Stimulated activated CD8-positive, alpha-beta memory T cell treated with anti-CD3 and anti-CD28 coated beads, Interleukin-7, amount 100 ng/mL, for 4 hours (primary cell): ENCODE results near the gene SP8.
"Not testable (repeated sequence)": the region's sequence is repeated elsewhere in the genome, so short reads cannot be mapped to it uniquely, and the experiment has no call there.

Experiments
- DNase-seq, 2 donors: peaks; one replicate each; pipeline ENCODE4 v3.0.0-alpha.2; 2020; ENCODE audit warnings: low read depth in 2 of 2

SP8 gene

DNA sequence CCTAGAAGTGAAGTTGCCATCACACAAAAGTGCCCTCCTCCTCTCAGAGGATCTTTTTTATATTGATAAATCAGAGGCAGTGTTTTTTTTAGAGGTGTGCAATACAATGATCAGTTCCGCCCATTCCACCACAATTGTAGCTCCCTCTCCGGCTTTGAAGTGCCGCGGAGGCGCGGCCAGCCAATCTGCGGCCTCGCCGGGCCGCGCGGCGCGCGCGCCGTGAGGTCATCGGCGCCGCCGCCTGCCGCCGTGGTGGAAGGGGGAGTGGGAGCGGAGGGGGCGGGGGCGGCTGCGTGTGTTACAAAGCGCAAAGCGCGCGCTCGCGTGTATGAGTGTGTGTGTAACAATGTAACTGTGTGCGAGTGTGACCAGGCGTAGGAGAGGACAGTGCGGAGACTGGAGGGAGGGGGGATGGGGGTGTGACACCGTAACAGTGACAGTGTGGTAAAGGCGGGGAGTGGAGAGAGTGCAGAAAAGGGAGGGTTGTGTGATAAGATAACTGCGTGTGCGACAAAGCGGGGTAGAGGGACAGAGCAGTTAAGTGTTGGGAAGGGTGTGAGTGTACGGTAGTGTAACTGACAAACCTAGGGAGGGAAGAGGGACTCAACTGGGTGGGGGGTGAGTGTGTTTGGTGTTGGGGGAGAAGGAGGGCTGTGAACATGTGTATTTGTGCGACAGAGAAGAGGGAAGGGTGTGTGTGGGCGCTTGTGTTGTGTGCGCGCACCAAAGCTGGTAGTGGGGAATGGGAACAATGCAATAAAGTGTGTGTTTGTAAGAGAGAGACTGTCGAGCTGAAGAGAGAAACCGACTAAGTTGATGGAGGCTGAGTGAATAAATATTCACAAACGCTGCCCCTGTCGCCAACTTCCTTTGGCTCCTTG is at the start of gene SP8:
SP8 (minus strand) TSS at position 108 of the 881 bp plus-strand sequence; CDS start at position 20, 88 bp downstream.
- DNase-seq: no peak

DNA sequence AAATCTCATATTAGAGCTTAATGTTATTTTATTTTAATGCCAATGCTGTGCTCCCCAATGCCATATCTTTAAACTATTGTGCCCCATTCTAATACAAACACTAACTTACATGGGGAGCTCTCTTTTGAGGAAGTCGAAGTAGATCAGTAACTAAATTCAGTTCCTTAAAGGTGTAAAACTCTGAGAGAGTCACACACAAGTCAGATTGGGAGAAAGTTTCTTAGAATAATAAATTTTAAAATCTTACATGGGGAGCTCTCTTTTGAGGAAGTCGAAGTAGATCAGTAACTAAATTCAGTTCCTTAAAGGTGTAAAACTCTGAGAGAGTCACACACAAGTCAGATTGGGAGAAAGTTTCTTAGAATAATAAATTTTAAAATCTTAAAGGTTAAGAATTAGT is 49.7 kb upstream of the SP8 start:
- not testable (repeated sequence) for DNase-seq

DNA sequence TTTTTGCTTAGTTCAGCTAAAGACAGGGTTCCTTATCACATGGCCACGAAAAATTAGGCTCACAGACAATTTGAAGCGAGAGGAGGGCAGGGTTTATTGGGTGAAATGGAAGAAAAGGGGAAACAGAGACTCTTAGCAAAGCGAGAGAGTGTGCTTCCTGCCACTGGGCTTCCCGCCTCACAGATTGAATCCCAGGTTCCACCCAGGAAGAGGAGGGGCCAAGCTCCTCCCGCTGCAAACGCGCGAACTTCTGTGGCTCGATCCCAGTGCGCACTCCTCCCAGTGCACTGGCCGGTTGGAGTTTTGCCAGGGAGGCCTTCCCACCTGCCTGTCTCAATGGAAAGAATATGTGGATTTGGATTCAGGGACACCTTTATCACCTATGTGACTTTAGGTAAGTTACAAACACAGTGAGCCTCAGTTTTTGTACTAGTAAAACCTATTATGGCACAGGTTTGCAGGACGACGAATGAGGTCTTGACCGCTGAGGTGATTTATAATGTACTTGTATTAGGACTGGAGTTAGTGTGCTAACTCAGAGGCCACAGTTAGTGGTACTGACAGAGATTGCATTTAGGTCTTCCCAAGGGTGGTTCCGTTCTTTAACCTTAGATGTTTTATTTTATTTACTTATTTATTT is 48.5 kb upstream of the SP8 start:
- DNase-seq: no peak

DNA sequence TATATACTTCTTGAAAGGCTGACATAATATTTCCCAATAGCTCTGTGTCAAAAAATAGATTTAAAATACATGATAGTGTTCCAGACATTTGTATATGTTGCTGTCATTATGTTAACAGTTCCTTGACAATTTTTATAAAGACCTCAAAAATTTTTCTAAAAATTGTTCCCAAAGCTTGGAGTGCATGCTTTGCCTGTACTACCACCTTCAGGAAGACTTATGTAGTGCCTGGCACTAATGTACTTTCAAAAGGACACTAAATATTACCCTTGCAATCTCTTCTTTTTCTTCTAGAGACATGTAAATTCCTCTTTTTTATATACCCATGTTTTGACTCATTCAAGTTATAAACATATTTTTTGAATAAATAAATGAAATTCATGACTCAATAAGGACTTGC is 48.0 kb upstream of the SP8 start:
- no peak for DNase-seq

DNA sequence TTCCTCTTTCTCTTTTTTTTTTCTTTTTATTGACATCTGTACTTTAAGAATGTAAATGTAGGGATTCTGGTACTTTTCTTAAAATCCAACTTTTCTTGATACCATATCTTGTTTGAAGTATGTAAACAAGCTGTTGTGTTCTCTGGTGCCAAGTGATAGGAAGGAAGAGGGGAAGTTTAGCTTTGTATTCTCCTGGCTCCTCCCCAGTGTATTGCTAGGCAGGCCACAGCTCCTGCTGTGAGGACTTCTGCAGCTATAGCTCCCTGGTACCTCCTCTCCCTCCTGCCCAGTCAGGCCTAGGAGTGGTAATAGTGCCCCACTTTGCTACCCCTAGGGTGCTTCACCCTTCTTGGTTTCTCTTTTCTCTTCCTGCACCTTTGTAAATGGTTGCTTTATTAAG is 45.3 kb upstream of the SP8 start:
- DNase-seq: no peak

DNA sequence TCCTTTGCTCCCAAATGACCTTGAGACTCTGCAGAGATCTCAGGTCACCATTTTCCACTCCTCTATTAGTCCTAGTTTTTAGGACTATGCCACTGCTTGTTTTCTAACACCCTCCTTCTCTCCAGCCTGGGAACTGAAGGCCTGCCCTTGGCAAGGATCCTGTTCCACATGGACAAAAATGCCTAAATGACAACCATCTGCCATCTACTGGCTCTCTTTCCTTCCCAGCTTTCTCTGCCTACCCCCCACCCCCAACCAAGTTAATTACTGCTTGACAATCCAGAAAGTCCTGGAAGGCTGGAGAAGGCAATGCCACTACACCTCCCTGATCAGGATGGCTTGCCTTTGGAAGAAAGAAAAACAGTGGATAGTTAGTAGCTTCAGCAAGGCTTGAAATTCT is 44.8 kb upstream of the SP8 start:
- DNase-seq: no peak

DNA sequence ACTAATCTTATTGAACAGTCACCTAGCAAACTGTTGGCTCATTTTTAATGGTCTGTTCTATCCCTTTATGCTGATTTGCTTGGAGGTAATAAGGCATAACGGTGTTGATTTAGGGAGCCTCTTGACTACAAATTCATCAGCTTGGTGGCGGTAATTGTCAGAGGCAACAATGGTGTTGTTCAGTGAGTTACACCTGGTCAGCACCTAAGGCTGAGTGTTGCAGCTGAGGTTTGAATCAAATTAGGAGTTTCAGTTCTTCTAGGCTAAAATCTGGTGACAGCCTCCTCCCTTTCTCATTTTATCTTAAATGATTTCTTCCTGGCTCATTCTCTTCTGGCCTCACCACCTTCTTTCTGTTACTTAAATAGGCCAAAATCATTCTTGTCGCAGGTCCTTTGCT is 42.3 kb upstream of the SP8 start:
- DNase-seq: no peak

DNA sequence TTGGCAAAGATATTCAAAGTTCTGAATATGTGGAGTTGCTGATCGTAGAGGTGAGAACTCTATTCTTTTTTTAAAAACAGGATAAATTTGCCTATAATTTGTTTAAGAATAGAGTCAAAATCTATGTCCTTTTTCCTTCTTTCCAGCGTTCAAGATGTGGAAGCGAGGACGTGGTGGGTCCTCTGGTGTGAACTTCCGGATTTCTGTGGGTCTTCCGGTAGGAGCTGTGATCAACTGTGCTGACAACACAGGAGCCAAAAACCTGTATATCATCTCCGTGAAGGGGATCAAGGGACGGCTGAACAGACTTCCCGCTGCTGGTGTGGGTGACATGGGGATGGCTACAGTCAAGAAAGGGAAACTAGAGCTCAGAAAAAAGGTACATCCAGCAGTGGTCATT is 40.5 kb upstream of the SP8 start:
- no peak for DNase-seq

DNA sequence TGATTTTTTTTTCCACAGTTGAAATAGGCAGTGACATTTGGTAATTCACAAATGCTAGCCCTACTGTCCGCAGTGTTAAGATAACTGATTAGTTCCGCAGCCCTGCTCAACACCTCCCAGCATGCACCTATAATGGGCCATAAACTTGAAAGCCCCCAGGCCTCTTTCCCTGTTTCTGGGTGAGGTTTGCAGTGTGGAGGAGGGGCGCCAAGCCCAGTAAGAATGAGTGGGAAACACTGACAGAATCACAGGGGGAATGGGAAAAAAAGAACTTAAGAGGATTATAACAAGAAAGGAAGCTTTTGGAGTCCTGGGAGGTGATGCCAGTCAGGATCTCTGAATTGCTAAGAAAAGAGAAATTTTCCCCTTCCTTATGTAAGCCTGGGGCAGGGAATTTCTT is 39.6 kb upstream of the SP8 start:
- DNase-seq: no peak

DNA sequence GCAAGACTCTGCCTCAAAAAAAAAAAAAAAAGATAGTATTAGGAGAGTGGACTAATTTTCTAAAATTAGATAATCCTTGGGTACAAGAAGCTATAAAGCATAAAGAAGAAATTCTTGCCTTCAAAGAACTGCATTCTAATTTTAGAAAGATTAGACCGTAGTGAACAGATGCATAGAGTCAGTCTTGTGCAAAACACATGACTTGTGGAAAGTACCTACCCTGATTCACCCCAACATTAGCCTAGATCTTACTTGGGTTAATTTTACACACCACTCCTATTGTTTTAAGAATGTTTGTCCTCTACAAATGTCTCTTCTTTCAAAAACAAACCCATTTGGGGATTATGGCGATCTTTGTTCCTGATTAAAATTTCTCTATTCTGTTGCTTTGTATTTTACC is 38.9 kb upstream of the SP8 start:
- no peak for DNase-seq

DNA sequence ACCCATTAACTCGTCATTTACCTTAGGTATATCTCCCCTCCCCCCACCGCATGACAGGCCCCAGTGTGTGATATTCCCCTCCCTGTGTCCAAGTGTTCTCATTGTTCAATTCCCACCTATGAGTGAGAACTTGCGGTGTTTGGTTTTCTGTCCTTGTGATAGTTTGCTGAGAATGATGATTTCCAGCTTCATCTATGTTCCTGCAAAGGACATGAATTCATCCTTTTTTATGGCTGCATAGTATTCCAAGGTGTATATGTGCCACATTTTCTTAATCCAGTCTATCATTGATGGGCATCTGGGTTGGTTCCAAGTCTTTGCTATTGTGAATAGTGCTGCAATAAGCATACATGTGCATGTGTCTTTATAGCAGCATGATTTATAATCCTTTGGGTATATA is 34.7 kb upstream of the SP8 start:
- DNase-seq: not testable (repeated sequence)

DNA sequence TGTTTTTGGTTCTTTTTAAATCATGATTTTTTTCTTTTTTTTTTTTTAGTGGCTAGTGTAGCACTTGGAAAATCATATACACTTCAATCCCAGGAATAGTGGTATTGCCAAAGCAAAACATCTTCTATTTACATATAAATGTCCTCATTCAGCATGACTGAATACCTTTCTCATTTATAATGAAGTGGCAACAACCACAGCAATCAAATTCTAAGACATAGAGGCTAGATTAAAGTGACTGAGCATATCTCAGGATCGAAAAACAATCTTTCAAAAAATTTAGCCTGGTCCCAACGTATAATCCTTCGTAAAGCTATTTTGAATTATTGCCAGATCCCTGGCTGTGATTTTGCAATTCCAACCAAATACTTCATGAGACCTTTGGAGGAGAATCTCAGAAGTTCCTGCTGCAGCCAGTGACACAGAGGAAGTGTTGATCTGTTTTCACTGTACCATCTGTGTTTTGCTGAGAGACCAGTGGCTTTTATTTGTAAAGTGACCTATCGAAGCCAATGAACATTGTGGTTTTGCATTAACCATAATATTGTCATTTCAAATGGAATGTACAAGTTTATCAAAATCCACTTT is 29.8 kb upstream of the SP8 start:
- no peak for DNase-seq

DNA sequence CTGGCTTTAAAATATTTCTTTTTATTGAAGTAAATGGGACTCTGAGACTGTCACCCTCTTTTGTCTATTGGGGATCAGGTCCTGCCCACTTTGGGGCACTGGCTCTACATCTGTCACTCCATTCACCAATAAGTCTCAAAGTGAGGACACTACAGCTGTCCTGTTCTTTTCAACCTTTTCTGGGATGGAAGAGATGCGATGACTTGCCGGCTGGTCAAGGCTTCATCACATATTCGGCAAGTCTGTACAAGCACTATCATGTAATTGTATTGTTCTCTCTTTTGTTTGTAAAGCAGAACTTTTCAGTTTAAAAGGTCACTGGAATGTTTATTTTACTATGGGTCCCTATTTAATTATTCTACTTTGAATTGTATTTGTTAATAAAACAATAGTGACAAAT is 17.7 kb upstream of the SP8 start:
- no peak for DNase-seq

DNA sequence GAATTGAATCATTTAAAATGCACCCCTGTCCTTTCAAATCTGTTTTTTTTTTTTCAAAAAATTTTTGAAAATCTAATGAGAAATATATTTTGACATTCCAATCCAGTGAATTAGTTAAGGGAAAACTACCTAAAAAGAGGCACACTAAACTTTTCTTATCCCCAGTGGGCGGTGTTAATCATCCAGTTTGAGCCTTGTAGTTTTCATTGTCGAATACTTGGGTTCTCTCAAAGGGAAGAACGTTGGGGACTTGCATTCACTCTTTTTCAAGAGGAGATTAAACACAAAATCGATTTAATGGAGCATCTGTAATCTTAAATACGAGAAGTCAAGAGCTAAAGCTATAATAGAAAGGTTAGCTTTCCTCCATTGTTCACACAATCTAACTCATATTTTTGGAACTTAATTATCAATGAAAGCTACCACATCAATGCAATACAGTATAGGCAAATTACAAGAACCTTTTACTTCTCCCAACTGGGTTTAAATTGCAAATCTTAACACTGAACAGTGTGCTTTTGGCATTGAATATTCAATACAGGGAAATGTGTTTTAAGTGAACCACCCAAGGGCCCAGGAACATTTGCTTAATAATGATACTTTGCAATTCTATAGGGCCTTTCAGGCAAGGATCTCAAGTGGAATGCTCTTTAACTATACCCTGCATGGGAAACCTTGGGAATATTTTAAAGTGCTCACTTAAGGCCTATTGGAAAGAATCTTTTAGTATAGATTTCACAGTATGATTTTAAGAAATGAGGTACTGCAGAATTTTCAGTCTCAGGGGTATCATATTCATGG is 13.1 kb upstream of the SP8 start:
- no peak for DNase-seq

DNA sequence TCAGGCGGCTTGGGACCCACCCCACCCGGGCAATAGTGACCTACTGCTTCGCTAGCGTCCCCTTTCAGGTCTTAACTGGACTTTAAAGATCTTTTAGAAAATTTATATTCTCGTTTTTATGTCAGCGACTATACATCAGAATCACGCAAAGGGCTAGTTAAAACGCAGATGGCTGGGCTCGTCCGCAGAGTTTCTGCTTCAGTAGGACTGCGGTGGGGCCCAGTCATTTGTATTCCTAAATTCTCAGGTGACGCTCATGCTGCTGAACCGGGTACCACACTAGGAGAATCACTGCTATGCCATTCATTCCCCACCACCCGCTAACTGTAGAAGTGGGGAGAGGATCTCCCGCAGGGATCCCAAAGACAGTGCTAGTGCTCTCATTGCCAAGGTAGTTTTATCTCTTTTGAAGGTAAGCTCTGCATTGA is 12.0 kb upstream of the SP8 start:
- DNase-seq: no peak

DNA sequence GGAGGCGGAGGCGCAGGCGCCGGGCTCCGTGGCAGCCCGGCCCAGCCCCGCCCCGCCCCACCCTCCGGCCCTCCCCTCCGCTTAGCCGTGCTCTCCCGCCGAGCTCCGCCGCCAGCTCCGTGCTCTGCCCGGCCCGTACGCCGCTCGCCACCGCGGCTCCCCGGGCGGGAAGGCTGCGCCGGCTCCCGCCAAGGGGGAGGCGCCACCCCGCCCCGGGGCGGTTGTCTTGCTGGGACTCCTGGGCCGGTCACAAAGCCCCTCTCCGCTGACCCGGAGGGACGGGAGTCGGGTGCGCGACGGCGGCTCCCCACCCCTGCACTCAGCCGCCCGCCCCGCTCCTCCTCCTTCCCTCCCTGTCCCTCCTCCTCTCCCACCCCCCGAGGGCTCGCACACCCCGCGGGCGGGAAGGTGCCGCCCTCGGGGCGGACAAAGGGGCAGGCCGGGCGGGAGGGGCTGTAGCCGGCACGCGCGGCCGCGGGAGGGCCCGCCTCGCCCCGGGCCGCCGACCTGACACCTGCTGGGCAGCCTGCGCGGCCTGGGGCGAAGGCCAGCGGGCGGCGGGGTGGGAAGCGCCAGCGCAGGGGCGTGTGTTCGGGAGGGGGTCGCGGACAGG is 11.5 kb upstream of the SP8 start:
- no peak for DNase-seq

DNA sequence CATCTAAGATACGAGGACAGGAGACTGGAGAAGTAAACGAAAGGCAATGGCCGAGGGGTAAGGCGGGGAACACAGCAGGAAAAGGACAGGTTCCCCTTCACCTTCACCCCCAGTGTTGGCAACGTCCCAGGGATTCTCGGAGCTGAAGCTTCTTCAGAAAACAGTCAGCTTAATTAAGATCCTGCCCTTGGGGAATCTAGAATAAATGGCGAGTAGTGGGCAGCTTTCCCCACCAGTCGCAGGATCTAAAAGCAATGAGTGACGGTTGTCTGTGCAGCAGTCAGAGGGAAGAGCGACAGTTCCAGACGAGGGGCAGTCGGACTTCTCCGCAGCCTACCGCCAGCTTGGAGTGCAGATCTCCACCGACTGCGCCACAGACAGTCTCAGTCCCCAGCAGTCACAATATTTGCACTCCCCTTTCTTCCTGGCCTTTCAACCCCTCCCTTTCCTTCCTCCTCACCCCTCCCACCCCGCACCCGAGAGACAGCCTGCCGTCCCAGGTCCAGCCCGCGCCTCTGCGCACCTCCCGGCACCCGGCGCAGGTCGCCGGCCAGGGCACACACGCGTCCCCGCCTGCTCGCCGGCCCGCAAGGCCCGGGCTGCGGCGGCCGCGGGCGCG is 10.9 kb upstream of the SP8 start:
- DNase-seq: no peak

DNA sequence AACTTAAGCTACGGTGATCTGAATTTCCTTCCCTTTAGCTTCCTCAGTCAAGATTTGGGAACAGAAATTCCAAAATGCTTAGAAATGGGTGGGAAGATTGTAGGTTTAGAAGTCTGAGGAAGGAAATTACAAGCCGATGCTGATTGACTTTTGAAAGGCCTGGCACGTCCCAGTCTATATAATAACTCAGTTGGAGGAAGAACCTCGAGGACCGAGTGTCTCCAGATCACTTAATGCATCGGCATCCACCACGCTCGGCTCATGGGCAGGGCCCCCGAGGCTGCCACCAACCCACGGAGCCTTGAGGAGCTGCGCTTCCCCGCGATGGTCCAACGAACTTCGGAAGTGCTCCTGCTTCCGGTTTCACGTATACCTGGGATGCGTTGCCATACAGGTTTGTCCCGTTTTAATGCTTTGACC is 10.4 kb upstream of the SP8 start:
- no peak for DNase-seq

DNA sequence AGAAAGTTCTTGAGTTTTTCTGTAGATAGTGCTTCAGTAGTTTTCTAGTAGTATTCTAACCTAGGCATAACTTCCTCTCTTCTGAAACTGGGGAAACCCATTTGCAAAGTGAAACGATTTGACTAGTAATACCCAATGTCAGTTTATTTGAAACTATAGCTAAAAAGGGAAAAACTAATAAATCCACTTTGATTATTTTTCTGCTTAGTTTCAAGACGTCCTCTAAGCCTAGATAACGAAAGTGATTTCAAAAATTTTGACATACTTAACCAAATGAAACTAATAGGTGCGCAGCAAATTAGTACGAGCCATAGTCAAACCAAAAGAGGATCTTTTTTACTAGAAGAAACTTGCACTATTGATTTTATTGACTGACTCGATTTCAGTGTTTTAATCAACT is 9.8 kb upstream of the SP8 start:
- no peak for DNase-seq

DNA sequence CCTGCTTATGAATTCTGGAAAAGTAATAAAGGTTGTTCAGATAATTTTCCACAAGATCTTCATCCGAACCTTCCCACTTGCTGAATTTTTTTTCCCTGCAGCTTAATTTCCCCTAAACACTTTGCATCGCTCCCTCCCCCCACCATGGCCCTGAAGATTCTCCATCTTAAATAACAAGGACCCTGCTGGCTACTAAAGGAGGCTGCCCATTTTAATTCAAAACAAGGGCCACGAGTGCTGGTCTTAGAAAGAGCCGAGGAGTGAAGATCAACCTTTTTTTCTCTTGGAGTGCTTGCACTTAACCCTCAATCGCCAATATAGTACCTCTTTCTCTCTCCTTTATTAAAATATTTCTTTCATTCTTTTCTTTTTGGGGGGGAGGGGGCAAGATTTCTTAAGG is 9.2 kb upstream of the SP8 start:
- DNase-seq: no peak

DNA sequence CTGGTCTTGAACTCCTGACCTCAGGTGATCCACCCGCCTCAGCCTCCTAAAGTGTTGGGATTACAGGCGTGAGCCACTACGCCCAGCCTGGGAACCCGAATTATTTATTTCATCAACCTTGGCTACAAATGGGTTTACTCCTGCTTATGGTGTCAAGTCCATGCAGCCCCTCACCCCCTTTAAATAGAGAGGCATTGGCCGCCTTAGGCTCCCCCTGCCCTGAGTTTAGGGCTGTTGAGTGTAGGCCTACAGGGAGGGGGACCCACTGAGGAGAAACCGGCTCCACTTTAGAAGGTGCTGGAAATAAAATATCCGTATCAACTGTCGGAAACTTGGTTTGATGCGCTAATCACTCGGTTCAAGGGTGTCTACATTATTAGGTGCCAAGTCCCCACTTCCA is 8.7 kb upstream of the SP8 start:
- no peak for DNase-seq
